Measurements from ENCODE around the gene KCNAB3. TPM values are rescaled to one million over a fixed set of nuclear protein-coding genes. Genes with fewer than 3 reads are reported as not detected.

Gene KCNAB3
- 0.58 and 0.85 TPM in 2 replicates for total RNA-seq

DNA sequence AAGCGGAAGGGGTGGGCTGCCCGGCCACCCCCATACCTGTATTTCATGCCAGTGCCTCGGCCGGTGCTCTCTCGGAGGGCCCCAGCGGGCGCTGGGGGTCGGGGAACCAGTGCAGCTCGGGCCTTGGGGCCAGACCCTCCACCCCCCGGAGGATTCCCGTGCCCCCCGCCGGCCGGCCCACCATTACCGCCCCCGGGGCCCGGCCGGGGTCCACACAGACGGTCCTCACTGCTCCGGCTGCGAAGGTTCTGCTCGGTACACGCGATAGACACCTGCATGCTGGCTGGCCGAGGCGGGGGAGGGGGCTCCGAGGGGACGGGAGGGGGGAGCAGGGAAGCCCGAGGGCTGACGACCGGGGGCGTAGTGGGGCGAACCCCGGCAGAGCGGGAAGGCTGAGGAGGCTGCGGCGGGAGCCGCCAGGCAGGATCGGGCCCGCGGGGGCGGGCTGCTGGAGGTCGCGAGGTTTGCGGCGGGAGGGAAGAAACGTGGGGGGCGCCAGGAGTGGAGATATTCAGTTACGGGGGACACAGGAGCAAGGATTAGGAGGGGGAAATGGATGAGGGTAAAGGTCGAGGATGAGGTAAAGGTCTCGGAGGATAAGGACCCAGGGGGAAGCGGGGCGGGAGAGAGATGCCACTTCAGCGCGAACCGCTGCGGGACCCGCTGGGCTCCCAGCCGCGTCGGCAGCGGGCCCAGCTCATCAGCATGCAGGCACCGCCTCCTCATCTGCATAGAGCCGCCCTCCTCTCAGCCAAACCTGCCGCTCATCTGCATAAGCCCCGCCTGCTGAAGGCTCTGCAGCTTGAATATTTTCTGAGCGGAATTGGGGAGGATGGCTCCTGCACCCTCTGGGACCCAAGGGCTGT is at the start of gene KCNAB3:
KCNAB3 (minus strand) TSS at position 699 of the 866 bp plus-strand sequence; CDS start at position 278, 421 bp downstream.

DNA sequence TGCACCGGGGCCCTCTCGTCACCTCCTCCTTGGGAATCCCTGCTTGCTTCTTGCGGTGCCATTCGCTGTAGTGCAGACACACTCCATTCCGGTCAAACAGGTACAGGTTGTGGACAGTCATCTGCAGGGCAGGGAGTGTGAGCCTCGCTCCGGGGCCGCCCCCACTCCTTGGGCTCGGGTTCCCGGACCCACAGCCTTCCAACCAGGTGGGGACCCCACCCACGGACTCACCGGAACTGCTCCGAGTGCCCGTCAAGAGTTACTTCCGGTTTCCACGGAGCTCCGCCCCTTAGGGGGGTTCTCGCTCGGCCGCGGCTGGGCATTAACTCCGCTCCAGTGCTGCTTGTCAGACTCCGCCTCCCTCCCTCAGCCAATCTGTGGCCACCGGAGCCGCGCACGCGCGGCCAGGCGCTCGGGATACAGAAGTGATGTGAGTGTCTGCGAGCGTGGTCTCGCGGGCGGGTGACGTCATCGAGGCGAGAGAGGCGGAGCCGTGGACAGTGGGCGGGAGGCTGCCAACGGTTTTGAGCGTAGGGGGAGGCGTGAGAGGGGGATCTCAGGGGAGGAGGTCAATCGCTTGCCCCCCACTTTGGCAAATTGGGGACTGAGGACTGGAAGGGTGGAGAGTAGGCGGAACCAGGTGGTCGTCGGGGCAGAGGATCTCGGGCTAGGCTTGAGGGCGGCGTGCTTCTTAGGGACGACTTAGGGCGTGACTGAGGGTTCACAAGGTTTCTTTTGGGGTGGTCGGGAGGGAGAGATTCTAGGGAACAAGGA is 2.2 kb upstream of the KCNAB3 start, which contains the start of the genes CNTROB and TRAPPC1:
CNTROB (plus strand) TSS at position 498 of the 774 bp plus-strand sequence. CDS start 874 bp downstream, outside the sequence.
TRAPPC1 (minus strand) TSS at position 238 of the 774 bp plus-strand sequence; CDS start at position 121, 117 bp downstream.

DNA sequence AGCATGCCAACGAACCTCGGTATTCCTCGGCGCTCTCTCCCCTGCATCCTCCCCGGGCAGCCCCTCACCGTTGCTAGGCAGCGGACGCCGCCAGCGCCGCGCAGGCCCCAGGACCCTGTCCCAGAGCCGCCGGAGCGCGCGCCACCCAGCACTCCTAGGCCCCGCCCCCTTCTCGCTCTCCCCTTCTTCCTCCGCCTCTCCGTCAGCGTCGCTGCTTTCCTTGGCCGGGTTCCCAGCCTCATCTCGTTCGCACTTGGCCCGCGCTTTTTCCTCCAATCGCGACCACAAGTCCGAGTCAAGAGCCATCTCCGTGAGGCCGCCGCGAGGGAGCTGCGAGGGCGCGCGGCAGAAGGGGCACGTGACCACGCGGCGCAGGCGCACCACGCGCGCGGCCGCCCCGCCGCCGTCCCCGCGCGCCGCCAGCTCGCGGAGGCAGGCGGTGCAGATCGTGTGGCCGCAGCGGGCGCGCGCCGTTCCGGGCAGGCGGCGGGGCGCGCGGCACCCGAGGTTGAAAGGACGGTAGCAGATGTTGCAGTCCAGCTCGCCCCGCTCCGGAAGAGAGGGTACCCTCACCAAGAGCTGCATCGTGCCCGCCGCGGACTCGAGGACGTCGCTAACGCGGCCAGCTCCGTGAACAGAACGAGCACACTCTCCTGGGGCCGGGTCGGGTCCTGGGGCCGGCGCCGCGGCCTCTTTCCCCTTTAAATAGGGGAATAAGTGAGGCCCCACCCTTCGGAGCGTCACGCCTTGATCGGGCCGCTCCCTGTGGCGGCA is 13.9 kb downstream of the KCNAB3 start, which contains the start of gene RNF227:
RNF227 (minus strand) TSS at position 679 of the 774 bp plus-strand sequence; CDS start at position 585, 94 bp downstream.

DNA sequence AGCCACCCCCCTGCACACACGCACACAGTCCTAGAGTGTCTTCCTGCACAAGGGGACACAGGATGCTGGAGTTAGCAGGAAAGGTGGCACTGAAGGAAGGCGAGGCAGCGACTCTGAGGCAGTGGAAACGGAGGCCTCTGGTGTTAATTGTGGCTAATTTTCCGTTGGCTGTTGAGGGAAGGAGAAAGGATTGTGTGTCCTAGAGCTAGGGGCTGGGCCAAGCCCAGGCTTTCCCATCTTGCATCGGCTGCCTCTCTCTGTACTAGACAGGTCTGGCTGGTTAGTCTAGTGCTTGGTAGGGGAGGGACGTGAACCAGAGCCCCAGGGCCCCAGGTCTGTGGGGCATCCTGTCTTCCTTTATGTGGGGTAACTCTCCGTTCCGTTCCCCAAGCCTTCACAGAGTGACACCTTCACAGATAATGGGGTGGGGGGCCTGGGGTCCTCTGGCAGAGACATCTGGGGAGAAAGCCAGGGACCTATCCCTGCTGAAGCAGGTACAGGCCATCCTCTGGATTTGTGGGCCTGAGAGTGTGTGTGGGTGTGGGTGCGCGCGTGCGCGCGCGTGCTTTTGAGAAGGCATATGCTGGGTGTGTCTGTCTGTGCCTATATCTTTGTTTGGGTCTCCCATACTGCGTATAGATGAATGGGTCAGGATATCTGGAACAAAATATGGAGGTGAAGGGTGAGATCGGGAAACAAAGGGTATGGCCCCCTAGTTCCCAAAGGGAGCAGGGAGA is 41.3 kb downstream of the KCNAB3 start, which contains the start of gene CHD3:
CHD3 (plus strand) TSS at position 606 of the 737 bp plus-strand sequence. CDS start 212 bp downstream, outside the sequence.

Other genes with a start within 250 kb of the KCNAB3 start
- 16.3 and 28.4 TPM in 2 replicates for gene TP53, start 242.4 kb downstream of the KCNAB3 start, total RNA-seq
- 3.1 and 7.9 TPM in 2 replicates for gene WRAP53, start 241.4 kb downstream of the KCNAB3 start, total RNA-seq
- under 0.01 and 0.19 TPM in 2 replicates for gene EFNB3, start 224.7 kb downstream of the KCNAB3 start, total RNA-seq
- gene DNAH2, start 212.1 kb downstream of the KCNAB3 start, total RNA-seq = 0.19 and 0.56 TPM in 2 replicates
- 4.2 and 68.6 TPM in 2 replicates for gene KDM6B, start 95.6 kb downstream of the KCNAB3 start, total RNA-seq
- 0.58 TPM in 1 of 2 replicates, not detected in the other for gene TMEM88, start 74.8 kb downstream of the KCNAB3 start, total RNA-seq
- gene NAA38, start 72.3 kb downstream of the KCNAB3 start, total RNA-seq = 65.7 and 90.3 TPM in 2 replicates
- gene CYB5D1, start 71.9 kb downstream of the KCNAB3 start, total RNA-seq = 13.0 and 13.6 TPM in 2 replicates
- 115 and 141 TPM in 2 replicates for gene CHD3, start 41.1 kb downstream of the KCNAB3 start, total RNA-seq
- gene RNF227, start 13.6 kb downstream of the KCNAB3 start, total RNA-seq = 1.7 and 8.5 TPM in 2 replicates
- gene TRAPPC1, start 2.1 kb upstream of the KCNAB3 start, total RNA-seq = 36.1 and 46.8 TPM in 2 replicates
- 18.0 and 27.6 TPM in 2 replicates for gene CNTROB, start 2.4 kb upstream of the KCNAB3 start, total RNA-seq
- gene GUCY2D, start 72.8 kb upstream of the KCNAB3 start, total RNA-seq = not detected in 2 replicates
- gene ALOX15B, start 109.2 kb upstream of the KCNAB3 start, total RNA-seq = 0.56 TPM in 1 of 2 replicates, not detected in the other
- gene ALOX12B, start 157.9 kb upstream of the KCNAB3 start, total RNA-seq = not detected in 2 replicates
- gene ALOXE3, start 188.7 kb upstream of the KCNAB3 start, total RNA-seq = under 0.01 TPM in 1 of 2 replicates, not detected in the other
- gene HES7, start 194.2 kb upstream of the KCNAB3 start, total RNA-seq = not detected in 2 replicates
- 2.5 and 3.7 TPM in 2 replicates for gene PER1, start 222.5 kb upstream of the KCNAB3 start, total RNA-seq
- 3.3 and 8.2 TPM in 2 replicates for gene VAMP2, start 233.1 kb upstream of the KCNAB3 start, total RNA-seq
- gene TMEM107, start 246.5 kb upstream of the KCNAB3 start, total RNA-seq = 22.3 and 32.0 TPM in 2 replicates

All from regular cardiac myocyte (primary cell).